ENCODE measurements around the gene PPIH. TPM values are rescaled to one million over a fixed set of nuclear protein-coding genes. Genes with fewer than 3 reads are reported as not detected.

Gene PPIH
- total RNA-seq, 1 experiment from 2014 or later, result 102 TPM

GRCh38 chr1:42660907-42661500, 2.8 kb downstream of the PPIH start:
- H3K27me3 ChIP-seq (ENCODE audit: insufficient read depth, low read depth), result no peaks in the 10 kb centered on the region
- H2AFZ ChIP-seq, result no peak overlapping the region
- H3K4me1 ChIP-seq (replicated peaks; ENCODE audit: insufficient read depth), result peaks cover 19% of the 10 kb centered on the region
- H3K4me3 ChIP-seq, result no peak overlapping the region
- ChIA-PET CTCF (no interaction called here), POLR2A (ENCODE audit: unreplicated experiment) (no interaction called here)
- no peak for TF ChIP-seq CTCF (conservative IDR thresholded peaks at IDR 0.05)
- H3K27ac ChIP-seq, result no peak overlapping the region
- no peaks in the 10 kb centered on the region for H3K9me3 ChIP-seq (ENCODE audit: insufficient read depth, low read depth)
- no peaks in the 10 kb centered on the region for H4K20me1 ChIP-seq (ENCODE audit: insufficient read depth)
- H3K4me2 ChIP-seq, result no peak overlapping the region
- no peaks in the 10 kb centered on the region for H3K9me2 ChIP-seq (ENCODE audit: insufficient read depth)
- H3K79me2 ChIP-seq (ENCODE audit: low read depth), result peaks cover 22% of the 10 kb centered on the region
- BruUV-seq (replicated peaks), result no TSS peak
- intact Hi-C loops (cut with micrococcal nuclease; ENCODE audit: unreplicated experiment), result no loop called here
- peaks cover 8% of the 10 kb centered on the region; the same call in 1 of the 2 replicates for H3F3A ChIP-seq (ENCODE audit: insufficient read depth, low read depth)
- DNase-seq, result no peak
- H3K36me3 ChIP-seq (ENCODE audit: low read depth), result peaks cover 11% of the 10 kb centered on the region

GRCh38 chr1:42669936-42670335, 11.7 kb downstream of the PPIH start:
- H3K4me1 ChIP-seq (replicated peaks; ENCODE audit: insufficient read depth), result no peaks in the 10 kb centered on the region
- H3K9me3 ChIP-seq (ENCODE audit: insufficient read depth, low read depth), result no peaks in the 10 kb centered on the region
- no peaks in the 10 kb centered on the region; the same call in 1 of the 2 replicates for H3F3A ChIP-seq (ENCODE audit: insufficient read depth, low read depth)
- no peak overlapping the region for H3K4me2 ChIP-seq
- no peak overlapping the region for H3K27ac ChIP-seq
- no peak for TF ChIP-seq EZH2 (IDR thresholded peaks at IDR 0.05; ENCODE audit: low read depth)
- TF ChIP-seq CTCF (conservative IDR thresholded peaks at IDR 0.05), result no peak
- intact Hi-C loops (cut with micrococcal nuclease; ENCODE audit: unreplicated experiment), result no loop called here
- POLR2A ChIA-PET (ENCODE audit: unreplicated experiment), result no interaction called here
- no peaks in the 10 kb centered on the region for H3K27me3 ChIP-seq (ENCODE audit: insufficient read depth, low read depth)
- DNase-seq, result no peak
- H4K20me1 ChIP-seq (ENCODE audit: insufficient read depth), result no peaks in the 10 kb centered on the region
- H3K9me2 ChIP-seq (ENCODE audit: insufficient read depth), result no peaks in the 10 kb centered on the region
- no peak overlapping the region for H3K4me3 ChIP-seq
- H2AFZ ChIP-seq, result no peak overlapping the region
- H3K79me2 ChIP-seq (ENCODE audit: low read depth), result no peaks in the 10 kb centered on the region
- CTCF ChIA-PET, result no interaction called here
- no TSS peak for BruUV-seq (replicated peaks)
- peaks cover 13% of the 10 kb centered on the region for H3K36me3 ChIP-seq (ENCODE audit: low read depth)

DNA sequence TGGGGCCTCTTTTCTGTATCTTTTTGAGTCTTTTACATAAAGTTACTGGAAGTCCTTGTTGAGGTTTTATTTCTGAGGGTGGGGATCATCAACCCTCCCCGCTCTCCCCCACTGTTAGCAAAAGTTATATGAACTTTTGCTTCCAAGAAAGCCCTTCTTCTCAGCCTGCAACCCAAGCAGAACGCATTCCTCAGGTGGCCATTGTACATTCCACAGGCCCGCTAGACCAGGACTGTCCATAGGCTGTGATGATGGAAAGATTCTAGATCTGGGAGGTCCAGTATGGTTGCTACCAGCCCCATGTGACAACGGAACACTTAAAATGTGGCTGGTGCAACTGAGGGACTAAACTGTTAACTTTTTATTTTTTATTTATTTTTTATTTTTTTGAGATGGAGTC, 12.2 kb downstream of the PPIH start:
- ChIA-PET POLR2A (ENCODE audit: unreplicated experiment) (no interaction called here), CTCF (interaction anchor here (0.7 kb wide), 1 partner anchor 76 kb away, joined by 6 read pairs; no protein-coding TSS in a partner anchor)
- Histone ChIP-seq H3F3A (ENCODE audit: insufficient read depth, low read depth) (no peaks in the 10 kb centered on the region; the same call in 1 of the 2 replicates), H3K4me2 (no peak overlapping the region), H3K79me2 (ENCODE audit: low read depth) (no peaks in the 10 kb centered on the region), H4K20me1 (ENCODE audit: insufficient read depth) (no peaks in the 10 kb centered on the region), H2AFZ (no peak overlapping the region), H3K27me3 (ENCODE audit: insufficient read depth, low read depth) (no peaks in the 10 kb centered on the region), H3K9me2 (ENCODE audit: insufficient read depth) (no peaks in the 10 kb centered on the region), H3K4me3 (no peak overlapping the region), H3K4me1 (replicated peaks; ENCODE audit: insufficient read depth) (no peaks in the 10 kb centered on the region), H3K9me3 (ENCODE audit: insufficient read depth, low read depth) (no peaks in the 10 kb centered on the region), H3K36me3 (ENCODE audit: low read depth) (peaks cover 13% of the 10 kb centered on the region), H3K27ac (no peak overlapping the region)
- TF ChIP-seq CTCF (conservative IDR thresholded peaks at IDR 0.05) (no peak), EZH2 (IDR thresholded peaks at IDR 0.05; ENCODE audit: low read depth) (no peak)
- BruUV-seq (replicated peaks), result no TSS peak
- intact Hi-C loops (cut with micrococcal nuclease; ENCODE audit: unreplicated experiment), result no loop called here
- DNase-seq, result no peak
